H1 (cell line): Measurements from ENCODE around the gene COL2A1. TPM values are rescaled to one million over a fixed set of nuclear protein-coding genes. Genes with fewer than 3 reads are reported as not detected.

Experiments used
- CHD1 ChIP-seq: IDR thresholded peaks from 2 replicates; pipeline ENCODE4 v1.6.1; 2012; ENCODE audit warnings: low read depth, low read length, improper control_type of control experiment
- GABPA ChIP-seq: IDR thresholded peaks from 2 replicates; pipeline ENCODE4 v1.6.1; 2011; ENCODE audit warnings: mild to moderate bottlenecking, low read length, moderate library complexity, borderline replicate concordance; ENCODE audit not compliant: insufficient read depth
- NANOG ChIP-seq: IDR thresholded peaks from 2 replicates; pipeline ENCODE4 v1.6.1; 2011; ENCODE audit warnings: low read length, low read depth, mild to moderate bottlenecking, inconsistent platforms; ENCODE audit not compliant: insufficient read depth, poor library complexity, severe bottlenecking
- TBP ChIP-seq: IDR thresholded peaks from 2 replicates; pipeline ENCODE4 v1.6.1; 2011; ENCODE audit warnings: low read depth, low read length, improper control_type of control experiment
- polyA plus RNA-seq, 7 experiments: library from polyadenylated mRNA; depleted of rRNA in 3 of 7; stranded (reverse) in 5 of 7; unstranded in 2 of 7; fragments of >200 nt in 5 of 7; fragments of 200-250 nt in 2 of 7; gene quantifications; 1 replicate in 5 of 7; 2 replicates in 1 of 7; 4 replicates in 1 of 7; pipeline versions ENCODE4 v1.2.1 to v1.2.3, GENCODE V29; 2011 to 2013; ENCODE audit warnings: missing spikeins in 2 of 7, mixed read lengths in 2 of 7
- total RNA-seq: library from RNA; stranded (reverse); fragmentation: NEBNext Ultra II Directional; extraction: Animal tissue kit (Norgen Biotek cat#: 25700); gene quantifications from 2 replicates; pipeline ENCODE4 v1.2.1, GENCODE V29; 2021
- TF ChIP-seq, protein P1 (sequence below): IDR thresholded peaks from 2 replicates; pipeline ENCODE4 v1.6.1; 2011; ENCODE audit warnings: low read depth, mild to moderate bottlenecking, low read length; ENCODE audit not compliant: insufficient read depth

COL2A1 gene
- total and polyA plus RNA-seq, 2 of the 8 experiments (the other 6 are each of a cell fraction or from before 2014, with no cell fraction given), result 4.2 to 14.6 TPM

DNA sequence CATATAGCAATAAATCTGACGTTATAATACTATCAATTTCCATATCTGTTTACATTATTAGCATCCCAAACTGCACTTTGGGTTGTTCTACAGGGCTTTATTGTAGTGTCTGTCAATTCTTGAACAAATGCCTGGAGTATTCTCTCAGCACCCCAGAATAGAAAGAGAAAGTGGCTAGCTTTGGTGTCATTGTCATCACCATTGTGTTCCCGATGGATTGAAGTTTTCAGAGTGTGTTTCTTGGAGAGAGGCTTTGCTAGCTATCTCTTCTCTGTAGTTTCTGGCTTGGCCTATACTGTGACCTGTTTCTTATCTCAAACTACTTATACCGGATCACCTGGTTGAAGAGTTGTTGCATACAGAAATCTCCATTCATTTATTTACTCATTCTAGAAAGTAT lies 34.4 kb downstream of the COL2A1 start (continued):
- TF ChIP-seq NANOG, result no peak
- TF ChIP-seq GABPA, result no peak
- TF ChIP-seq, protein P1, sequence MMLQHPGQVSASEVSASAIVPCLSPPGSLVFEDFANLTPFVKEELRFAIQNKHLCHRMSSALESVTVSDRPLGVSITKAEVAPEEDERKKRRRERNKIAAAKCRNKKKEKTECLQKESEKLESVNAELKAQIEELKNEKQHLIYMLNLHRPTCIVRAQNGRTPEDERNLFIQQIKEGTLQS, result no peak
- no peak for TF ChIP-seq CHD1
- TF ChIP-seq TBP, result no peak
- TF ChIP-seq, all 59 proteins: peak for 0
